OCI-LY1 (cell line): ENCODE measurements around the gene CCPG1.

Source experiments
- H2AFZ ChIP-seq: fragments of 200-600 bp; sonication (generic), shearing (Covaris generic); 2 replicates; pipeline ENCODE4 v1.6.0; 2014; ENCODE audit warnings: antibody characterized with exemption, mild to moderate bottlenecking, low read length
- H3F3A ChIP-seq: fragments of 200-600 bp; sonication (generic), shearing (Covaris generic); 2 replicates; pipeline ENCODE4 v1.6.0; 2014; ENCODE audit warnings: mild to moderate bottlenecking, antibody characterized with exemption, low read length, moderate library complexity; ENCODE audit not compliant: insufficient read depth
- H3K27ac ChIP-seq: fragments of 200-600 bp; sonication (generic); 2 replicates; pipeline ENCODE4 v1.5.1; 2014; ENCODE audit warnings: low read length, mixed run types, mild to moderate bottlenecking, low read depth; ENCODE audit not compliant: poor library complexity, severe bottlenecking
- H3K27me3 ChIP-seq: fragments of 200-600 bp; sonication (generic); 2 replicates; pipeline ENCODE4 v1.6.0; 2014; ENCODE audit warnings: antibody characterized with exemption, mild to moderate bottlenecking, low read length, moderate library complexity; ENCODE audit not compliant: insufficient read depth
- H3K36me3 ChIP-seq: fragments of 200-600 bp; sonication (generic); 2 replicates; pipeline ENCODE4 v1.6.1; 2014; ENCODE audit warnings: mild to moderate bottlenecking, antibody characterized with exemption, low read length, moderate library complexity, mixed read lengths; ENCODE audit not compliant: insufficient read depth
- H3K4me1 ChIP-seq: fragments of 200-600 bp; sonication (generic); 2 replicates; pipeline ENCODE4 v1.5.1; 2014; ENCODE audit warnings: mild to moderate bottlenecking, low read length, moderate library complexity; ENCODE audit not compliant: insufficient read depth, severe bottlenecking
- H3K4me2 ChIP-seq: fragments of 200-600 bp; sonication (generic), shearing (Covaris generic); 2 replicates; pipeline ENCODE4 v1.6.1; 2014; ENCODE audit warnings: low read length
- H3K4me3 ChIP-seq: fragments of 200-600 bp; sonication (generic); 2 replicates; pipeline ENCODE4 v1.5.1; 2014; ENCODE audit warnings: low read length, low read depth, mild to moderate bottlenecking, mixed read lengths; ENCODE audit not compliant: poor library complexity, severe bottlenecking
- H3K79me2 ChIP-seq: fragments of 200-600 bp; shearing (Covaris generic); 2 replicates; pipeline ENCODE4 v1.6.1; 2016; ENCODE audit warnings: mixed run types, low read length, mixed read lengths; ENCODE audit not compliant: insufficient read depth
- H3K9ac ChIP-seq: fragments of 200-600 bp; sonication (generic), shearing (Covaris generic); 2 replicates; pipeline ENCODE4 v1.6.1; 2014; ENCODE audit warnings: mild to moderate bottlenecking, low read length, mixed read lengths
- H3K9me2 ChIP-seq: fragments of 200-600 bp; sonication (generic), shearing (Covaris generic); 2 replicates; pipeline ENCODE4 v1.6.1; 2014; ENCODE audit warnings: low read depth, mild to moderate bottlenecking, low read length, mixed read lengths
- H3K9me3 ChIP-seq: fragments of 200-600 bp; shearing (Covaris generic); 2 replicates; pipeline ENCODE4 v1.6.1; 2014; ENCODE audit warnings: low read length, mixed read lengths
- H4K20me1 ChIP-seq: fragments of 200-600 bp; sonication (generic), shearing (Covaris generic); 2 replicates; pipeline ENCODE4 v1.6.0; 2016; ENCODE audit warnings: mild to moderate bottlenecking, low read length; ENCODE audit not compliant: insufficient read depth
- CTCF ChIP-seq: fragments of 200-600 bp; sonication (generic), shearing (Covaris generic); IDR thresholded peaks from 2 replicates; pipeline ENCODE4 v1.5.1; 2017; ENCODE audit warnings: mild to moderate bottlenecking, antibody characterized with exemption, low read length, moderate library complexity, mixed read lengths
- EZH2 ChIP-seq: fragments of 200-600 bp; sonication (generic), shearing (Covaris generic); IDR thresholded peaks from 2 replicates; pipeline ENCODE4 v1.8.0; 2017; ENCODE audit warnings: borderline replicate concordance, mixed run types, mild to moderate bottlenecking, antibody characterized with exemption, low read length, moderate library complexity, mixed read lengths

CCPG1 gene

GRCh38 chr15:55383687-55384086 lies 24.5 kb downstream of the CCPG1 start:
- H3K9me3 ChIP-seq = no peaks in the 10 kb centered on the region
- TF ChIP-seq CTCF (no peak), EZH2 (no peak)
- H3K27ac ChIP-seq = no peak overlapping the region
- no peaks in the 10 kb centered on the region for H3K4me1 ChIP-seq
- no peak overlapping the region for H3K4me3 ChIP-seq
- H3K27me3 ChIP-seq = no peaks in the 10 kb centered on the region
- H2AFZ ChIP-seq = no peak overlapping the region
- H4K20me1 ChIP-seq = no peaks in the 10 kb centered on the region
- no peak overlapping the region for H3K4me2 ChIP-seq
- no peaks in the 10 kb centered on the region for H3K9me2 ChIP-seq
- peaks cover 35% of the 10 kb centered on the region for H3K36me3 ChIP-seq
- no peaks in the 10 kb centered on the region for H3F3A ChIP-seq
- no peak overlapping the region for H3K9ac ChIP-seq
- no peaks in the 10 kb centered on the region for H3K79me2 ChIP-seq

- H3K9me2 ChIP-seq = no peaks in the 10 kb centered on the region
- no peak overlapping the region for H3K27ac ChIP-seq
- H3K4me3 ChIP-seq = no peak overlapping the region
- no peaks in the 10 kb centered on the region for H3K79me2 ChIP-seq
- peaks cover 39% of the 10 kb centered on the region; the same call in 1 of the 2 replicates for H3K36me3 ChIP-seq
- no peak overlapping the region for H3K9ac ChIP-seq
- H3F3A ChIP-seq = no peaks in the 10 kb centered on the region
- no peaks in the 10 kb centered on the region for H3K9me3 ChIP-seq
- H3K27me3 ChIP-seq = no peaks in the 10 kb centered on the region
- no peaks in the 10 kb centered on the region for H4K20me1 ChIP-seq
- H3K4me1 ChIP-seq = no peaks in the 10 kb centered on the region
- no peak overlapping the region for H2AFZ ChIP-seq
- no peak for TF ChIP-seq CTCF
- no peak overlapping the region for H3K4me2 ChIP-seq
Measured at GRCh38 chr15:55381595-55381994, 26.6 kb downstream of the CCPG1 start.

GRCh38 chr15:55379095-55379494 lies 29.1 kb downstream of the CCPG1 start:
- no peak overlapping the region for H3K4me3 ChIP-seq
- no peaks in the 10 kb centered on the region for H3K9me2 ChIP-seq
- no peaks in the 10 kb centered on the region for H3K4me1 ChIP-seq
- no peak overlapping the region for H3K9ac ChIP-seq
- H3K27me3 ChIP-seq = no peaks in the 10 kb centered on the region
- H2AFZ ChIP-seq = no peak overlapping the region
- no peak for TF ChIP-seq EZH2
- TF ChIP-seq CTCF = no peak
- H3K9me3 ChIP-seq = no peaks in the 10 kb centered on the region
- H3F3A ChIP-seq = no peaks in the 10 kb centered on the region
- no peak overlapping the region for H3K4me2 ChIP-seq
- H4K20me1 ChIP-seq = no peaks in the 10 kb centered on the region
- no peak overlapping the region for H3K27ac ChIP-seq
- peaks cover 35% of the 10 kb centered on the region; the same call in 1 of the 2 replicates for H3K36me3 ChIP-seq
- H3K79me2 ChIP-seq = no peaks in the 10 kb centered on the region
